Measurements from ENCODE around the gene KCTD13.

Gene KCTD13

DNA sequence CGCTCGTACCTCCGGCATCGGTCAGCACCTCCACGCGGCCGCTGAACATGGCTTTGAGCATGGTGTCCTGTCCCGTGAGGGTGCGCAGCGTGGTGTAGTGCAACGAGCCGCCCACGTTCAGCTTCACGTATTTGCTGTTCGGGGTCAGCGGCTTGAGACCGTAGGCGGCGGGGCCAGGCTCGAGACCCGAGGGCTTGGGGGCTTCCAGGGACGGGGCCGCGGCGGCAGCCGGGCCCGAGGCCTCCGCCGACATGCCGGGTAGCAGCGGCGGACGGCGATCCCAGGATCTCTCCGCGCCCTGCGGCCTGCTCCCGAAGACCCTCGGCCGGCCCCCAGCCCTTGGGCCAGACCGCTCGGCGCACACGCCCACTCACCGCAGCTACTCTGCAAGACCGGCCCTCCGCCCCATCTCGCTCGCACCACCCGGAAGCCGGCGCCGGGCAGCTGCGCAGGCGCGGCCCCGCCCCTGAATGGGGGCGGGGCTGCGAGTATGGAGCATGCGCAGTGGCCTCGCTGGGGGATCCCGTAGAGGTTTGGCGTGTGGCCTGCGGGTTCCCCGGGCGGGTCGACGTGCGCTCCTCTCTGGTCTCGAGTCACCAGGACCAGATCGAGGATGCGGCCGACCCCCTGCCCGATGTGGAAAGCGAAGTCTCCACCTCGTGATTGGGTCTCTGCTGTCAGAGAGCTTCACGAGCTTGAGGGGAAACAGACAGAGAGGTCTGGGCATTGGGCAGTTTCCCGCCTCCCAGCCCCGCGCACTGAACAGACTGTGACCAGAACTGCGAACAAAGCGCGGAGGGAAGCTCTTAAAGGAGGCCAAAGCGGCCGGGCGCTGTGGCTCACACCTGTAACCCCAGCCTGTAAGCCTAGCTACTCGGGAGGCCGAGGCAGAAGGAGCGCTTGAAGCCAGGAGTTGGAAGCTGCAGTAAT lies at the start of gene KCTD13:
Gene KCTD13, minus strand, starts transcription at position 446 of the 930 bp plus-strand sequence. Its CDS starts 193 bp downstream, at position 253.
- TF ChIP-seq, protein P1, sequence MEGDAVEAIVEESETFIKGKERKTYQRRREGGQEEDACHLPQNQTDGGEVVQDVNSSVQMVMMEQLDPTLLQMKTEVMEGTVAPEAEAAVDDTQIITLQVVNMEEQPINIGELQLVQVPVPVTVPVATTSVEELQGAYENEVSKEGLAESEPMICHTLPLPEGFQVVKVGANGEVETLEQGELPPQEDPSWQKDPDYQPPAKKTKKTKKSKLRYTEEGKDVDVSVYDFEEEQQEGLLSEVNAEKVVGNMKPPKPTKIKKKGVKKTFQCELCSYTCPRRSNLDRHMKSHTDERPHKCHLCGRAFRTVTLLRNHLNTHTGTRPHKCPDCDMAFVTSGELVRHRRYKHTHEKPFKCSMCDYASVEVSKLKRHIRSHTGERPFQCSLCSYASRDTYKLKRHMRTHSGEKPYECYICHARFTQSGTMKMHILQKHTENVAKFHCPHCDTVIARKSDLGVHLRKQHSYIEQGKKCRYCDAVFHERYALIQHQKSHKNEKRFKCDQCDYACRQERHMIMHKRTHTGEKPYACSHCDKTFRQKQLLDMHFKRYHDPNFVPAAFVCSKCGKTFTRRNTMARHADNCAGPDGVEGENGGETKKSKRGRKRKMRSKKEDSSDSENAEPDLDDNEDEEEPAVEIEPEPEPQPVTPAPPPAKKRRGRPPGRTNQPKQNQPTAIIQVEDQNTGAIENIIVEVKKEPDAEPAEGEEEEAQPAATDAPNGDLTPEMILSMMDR (IDR thresholded peaks at IDR 0.05) = no peak

GRCh38 chr16:29975134-29975538 lies 49.1 kb upstream of the KCTD13 start:
- TF ChIP-seq, protein P1 (IDR thresholded peaks at IDR 0.05) = no peak

- TF ChIP-seq, protein P1 (IDR thresholded peaks at IDR 0.05) = no peak
Measured at GRCh38 chr16:29974291-29975133, 48.5 kb upstream of the KCTD13 start.

GRCh38 chr16:29973384-29974246 lies 47.6 kb upstream of the KCTD13 start, which contains the start of gene TAOK2:
Gene TAOK2, plus strand, starts transcription at chr16:29973868. Its CDS starts 3,905 bp downstream, at chr16:29977773.
- TF ChIP-seq, protein P1 (IDR thresholded peaks at IDR 0.05) = no peak

DNA sequence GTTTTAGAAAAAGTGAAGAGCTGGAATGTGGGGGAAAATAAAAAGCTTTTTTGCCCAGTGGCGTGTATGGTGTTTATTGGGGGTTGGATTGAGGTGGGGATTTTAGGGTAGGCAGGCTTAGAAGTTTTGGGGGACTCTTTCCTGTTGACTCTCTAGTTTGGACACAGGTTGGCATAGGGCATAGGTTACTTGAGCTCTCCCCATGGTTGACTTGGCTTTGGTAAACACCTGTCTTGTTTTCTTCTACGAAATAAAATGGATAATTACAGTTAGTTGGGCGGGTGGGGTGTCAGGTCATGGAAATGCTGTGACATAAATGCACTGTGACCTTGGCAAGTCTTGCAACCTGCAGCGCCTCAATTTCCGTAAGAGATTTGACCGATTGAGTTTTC lies 47.0 kb upstream of the KCTD13 start:
- TF ChIP-seq, protein P1 (IDR thresholded peaks at IDR 0.05) = no peak

DNA sequence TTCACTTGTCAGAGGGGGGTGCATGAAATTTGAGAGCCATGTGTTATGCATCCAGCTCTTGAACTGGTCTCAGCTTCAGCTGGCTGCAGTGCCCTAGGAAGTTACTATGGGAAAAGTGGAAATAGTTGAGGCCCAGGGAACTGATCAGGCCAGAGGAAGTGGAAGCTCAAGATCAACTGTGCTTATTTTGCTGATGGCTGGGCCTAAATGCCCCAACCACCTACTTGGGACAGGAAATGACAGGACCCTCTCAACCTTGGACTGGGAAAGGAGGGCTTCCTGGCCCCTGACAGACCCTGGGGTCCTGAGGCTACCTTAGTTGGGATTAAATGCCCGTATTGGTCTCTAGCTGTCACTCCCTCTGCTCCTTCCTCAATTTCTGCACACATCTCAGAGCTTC lies 46.5 kb upstream of the KCTD13 start:
- TF ChIP-seq, protein P1 (IDR thresholded peaks at IDR 0.05) = no peak

- TF ChIP-seq, protein P1 (IDR thresholded peaks at IDR 0.05) = no peak
Measured at GRCh38 chr16:29971304-29971703, 45.3 kb upstream of the KCTD13 start.
